Measurements from ENCODE around the gene ABI3BP. TPM values are rescaled to one million over a fixed set of nuclear protein-coding genes. Genes with fewer than 3 reads are reported as not detected.

ABI3BP gene
- polyA plus RNA-seq, 3 donors: not detected

GRCh38 chr3:100811779-100812507, 181.3 kb downstream of the ABI3BP start:
- no peaks in the 10 kb centered on the region for H3K9me3 Mint-ChIP-seq
- no peak overlapping the region for H3K27ac Mint-ChIP-seq
- Histone ChIP-seq H3K9me3 (replicated peaks in 1 of 2; ENCODE audit: control insufficient read depth in 1 of 2, insufficient read depth in 1 of 2, low read length in 2 of 2) (no peaks in the 10 kb centered on the region), H3K4me3 (replicated peaks in 1 of 3; ENCODE audit: low read depth in 2 of 3, low read length in 3 of 3) (no peak overlapping the region), H3K4me2 (replicated peaks; ENCODE audit: extremely low read depth, low read length, poor library complexity, severe bottlenecking) (no peak overlapping the region), H3K9ac (ENCODE audit: insufficient read depth, low read length, poor library complexity, severe bottlenecking) (no peak overlapping the region), H4K20me1 (ENCODE audit: insufficient read depth, low read length) (no peaks in the 10 kb centered on the region), H2AFZ (ENCODE audit: insufficient read depth, low read depth, low read length, poor library complexity, severe bottlenecking) (no peak overlapping the region), H3K4me1 (ENCODE audit: control insufficient read depth in 1 of 2, insufficient read depth in 2 of 2, low read length in 2 of 2) (no peaks in the 10 kb centered on the region), H3K79me2 (ENCODE audit: insufficient read depth, low read length) (no peaks in the 10 kb centered on the region), H3K36me3 (replicated peaks in 1 of 2; ENCODE audit: control insufficient read depth in 1 of 2, insufficient read depth in 2 of 2, low read length in 2 of 2) (no peaks in the 10 kb centered on the region), H3K27ac (ENCODE audit: low read depth in 1 of 2, low read length in 2 of 2) (no peak overlapping the region), H3K27me3 (ENCODE audit: control insufficient read depth in 2 of 2, insufficient read depth in 2 of 2, low read length in 2 of 2) (no peaks in the 10 kb centered on the region)
- no peak for DNase-seq
- intact Hi-C loops (cut with micrococcal nuclease): no loop called here
- H3K27me3 Mint-ChIP-seq (ENCODE audit: low read depth in 3 of 3): no peaks in the 10 kb centered on the region
- H3K36me3 Mint-ChIP-seq: no peaks in the 10 kb centered on the region
- WGBS (ENCODE audit: insufficient coverage): 80% methylated on average over 1 of the region's 6 CpGs
- no peak overlapping the region for H3K4me3 Mint-ChIP-seq
- no peaks in the 10 kb centered on the region for H3K4me1 Mint-ChIP-seq
- TF ChIP-seq, protein P1, sequence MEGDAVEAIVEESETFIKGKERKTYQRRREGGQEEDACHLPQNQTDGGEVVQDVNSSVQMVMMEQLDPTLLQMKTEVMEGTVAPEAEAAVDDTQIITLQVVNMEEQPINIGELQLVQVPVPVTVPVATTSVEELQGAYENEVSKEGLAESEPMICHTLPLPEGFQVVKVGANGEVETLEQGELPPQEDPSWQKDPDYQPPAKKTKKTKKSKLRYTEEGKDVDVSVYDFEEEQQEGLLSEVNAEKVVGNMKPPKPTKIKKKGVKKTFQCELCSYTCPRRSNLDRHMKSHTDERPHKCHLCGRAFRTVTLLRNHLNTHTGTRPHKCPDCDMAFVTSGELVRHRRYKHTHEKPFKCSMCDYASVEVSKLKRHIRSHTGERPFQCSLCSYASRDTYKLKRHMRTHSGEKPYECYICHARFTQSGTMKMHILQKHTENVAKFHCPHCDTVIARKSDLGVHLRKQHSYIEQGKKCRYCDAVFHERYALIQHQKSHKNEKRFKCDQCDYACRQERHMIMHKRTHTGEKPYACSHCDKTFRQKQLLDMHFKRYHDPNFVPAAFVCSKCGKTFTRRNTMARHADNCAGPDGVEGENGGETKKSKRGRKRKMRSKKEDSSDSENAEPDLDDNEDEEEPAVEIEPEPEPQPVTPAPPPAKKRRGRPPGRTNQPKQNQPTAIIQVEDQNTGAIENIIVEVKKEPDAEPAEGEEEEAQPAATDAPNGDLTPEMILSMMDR (IDR thresholded peaks at IDR 0.05): no peak

GRCh38 chr3:100810671-100811070, 182.6 kb downstream of the ABI3BP start:
- no peaks in the 10 kb centered on the region for H3K9me3 Mint-ChIP-seq
- Histone ChIP-seq H3K79me2 (ENCODE audit: insufficient read depth, low read length) (no peaks in the 10 kb centered on the region), H3K9ac (ENCODE audit: insufficient read depth, low read length, poor library complexity, severe bottlenecking) (no peak overlapping the region), H3K4me3 (replicated peaks in 1 of 3; ENCODE audit: low read depth in 2 of 3, low read length in 3 of 3) (no peak overlapping the region), H3K4me1 (ENCODE audit: control insufficient read depth in 1 of 2, insufficient read depth in 2 of 2, low read length in 2 of 2) (no peaks in the 10 kb centered on the region), H3K9me3 (replicated peaks in 1 of 2; ENCODE audit: control insufficient read depth in 1 of 2, insufficient read depth in 1 of 2, low read length in 2 of 2) (no peaks in the 10 kb centered on the region), H3K27ac (ENCODE audit: low read depth in 1 of 2, low read length in 2 of 2) (no peak overlapping the region), H2AFZ (ENCODE audit: insufficient read depth, low read depth, low read length, poor library complexity, severe bottlenecking) (no peak overlapping the region), H4K20me1 (ENCODE audit: insufficient read depth, low read length) (no peaks in the 10 kb centered on the region), H3K27me3 (ENCODE audit: control insufficient read depth in 2 of 2, insufficient read depth in 2 of 2, low read length in 2 of 2) (no peaks in the 10 kb centered on the region), H3K4me2 (replicated peaks; ENCODE audit: extremely low read depth, low read length, poor library complexity, severe bottlenecking) (no peak overlapping the region), H3K36me3 (replicated peaks in 1 of 2; ENCODE audit: control insufficient read depth in 1 of 2, insufficient read depth in 2 of 2, low read length in 2 of 2) (no peaks in the 10 kb centered on the region)
- no peaks in the 10 kb centered on the region for H3K4me1 Mint-ChIP-seq
- no peak overlapping the region for H3K27ac Mint-ChIP-seq
- no peaks in the 10 kb centered on the region for H3K36me3 Mint-ChIP-seq
- no CpG with 5 or more reads among the region's 1 CpG for WGBS (ENCODE audit: insufficient coverage)
- no peak for DNase-seq
- H3K27me3 Mint-ChIP-seq (ENCODE audit: low read depth in 3 of 3): no peaks in the 10 kb centered on the region
- intact Hi-C loops (cut with micrococcal nuclease): no loop called here
- no peak overlapping the region for H3K4me3 Mint-ChIP-seq
- TF ChIP-seq, protein P1 (IDR thresholded peaks at IDR 0.05): no peak

Measured in CD14-positive monocyte (primary cell).